ENCODE results near the gene BEST1.

DNA sequence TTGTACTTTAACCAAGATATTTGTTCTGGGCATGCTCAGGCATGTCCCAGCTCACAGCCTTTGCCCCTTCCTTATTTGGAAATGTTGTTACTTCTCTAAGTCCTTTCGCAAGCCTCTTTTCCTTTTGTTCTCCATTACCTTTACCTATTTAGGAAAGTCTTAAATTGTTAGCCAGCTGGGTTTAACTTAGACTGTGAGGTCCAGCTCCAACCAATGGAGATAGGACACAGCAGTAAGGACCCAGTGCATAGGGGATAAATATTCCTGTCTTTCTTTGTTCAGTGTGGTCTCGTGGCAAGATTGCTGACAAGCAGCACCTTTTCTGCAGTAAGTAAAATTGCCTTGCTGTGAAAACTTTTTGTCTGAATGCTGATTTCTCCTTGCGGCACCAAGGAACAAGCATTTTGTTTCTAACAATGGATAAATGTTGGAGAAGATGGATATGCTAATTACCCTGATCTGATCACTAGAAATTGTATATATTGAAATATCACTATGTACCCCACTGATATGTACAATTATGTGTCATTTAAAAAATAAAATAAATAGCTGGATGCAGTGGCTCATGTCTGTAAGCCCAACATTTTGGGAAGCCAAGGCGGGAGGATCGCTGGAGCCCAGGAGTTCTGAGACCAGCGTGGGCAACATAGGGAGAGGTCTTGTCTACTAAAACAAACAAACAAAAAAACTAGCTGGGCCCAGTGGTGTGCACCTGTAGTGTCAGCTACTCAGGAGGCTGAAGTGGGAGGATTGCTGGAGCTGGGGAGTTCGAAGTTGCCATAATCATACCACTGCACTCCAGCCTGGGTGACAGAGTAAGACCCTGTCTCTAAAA lies 49.2 kb downstream of the BEST1 start:
- TF ChIP-seq, protein P1, sequence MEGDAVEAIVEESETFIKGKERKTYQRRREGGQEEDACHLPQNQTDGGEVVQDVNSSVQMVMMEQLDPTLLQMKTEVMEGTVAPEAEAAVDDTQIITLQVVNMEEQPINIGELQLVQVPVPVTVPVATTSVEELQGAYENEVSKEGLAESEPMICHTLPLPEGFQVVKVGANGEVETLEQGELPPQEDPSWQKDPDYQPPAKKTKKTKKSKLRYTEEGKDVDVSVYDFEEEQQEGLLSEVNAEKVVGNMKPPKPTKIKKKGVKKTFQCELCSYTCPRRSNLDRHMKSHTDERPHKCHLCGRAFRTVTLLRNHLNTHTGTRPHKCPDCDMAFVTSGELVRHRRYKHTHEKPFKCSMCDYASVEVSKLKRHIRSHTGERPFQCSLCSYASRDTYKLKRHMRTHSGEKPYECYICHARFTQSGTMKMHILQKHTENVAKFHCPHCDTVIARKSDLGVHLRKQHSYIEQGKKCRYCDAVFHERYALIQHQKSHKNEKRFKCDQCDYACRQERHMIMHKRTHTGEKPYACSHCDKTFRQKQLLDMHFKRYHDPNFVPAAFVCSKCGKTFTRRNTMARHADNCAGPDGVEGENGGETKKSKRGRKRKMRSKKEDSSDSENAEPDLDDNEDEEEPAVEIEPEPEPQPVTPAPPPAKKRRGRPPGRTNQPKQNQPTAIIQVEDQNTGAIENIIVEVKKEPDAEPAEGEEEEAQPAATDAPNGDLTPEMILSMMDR (conservative IDR thresholded peaks at IDR 0.05; ENCODE audit: low read depth, low read length) = no peak
- TF ChIP-seq EZH2 (IDR thresholded peaks at IDR 0.05; ENCODE audit: low read length, unreplicated experiment) (no peak), EZH2phosphoT487 (IDR thresholded peaks at IDR 0.05; ENCODE audit: borderline replicate concordance, low read length) (no peak)

Measured in PC-3 (cell line).